HEK293 (cell line): ENCODE results near the gene FRZB.

Source experiments
- CTCF ChIA-PET: fragments of 350-600 bp; formaldehyde crosslinking; extraction: SDS; loops from one replicate; lab custom pipeline; 2021; ENCODE audit warnings: antibody characterized with exemption; lab: Yijun Ruan, JAX
- POLR2A ChIA-PET: fragments of 300-600 bp; formaldehyde crosslinking; extraction: SDS; loops from one replicate; lab custom pipeline; 2020; ENCODE audit warnings: antibody characterized with exemption, inconsistent platforms; lab: Yijun Ruan, JAX
- H3K27ac ChIP-seq: fragments of 200-500 bp; sonication (Bioruptor generic); 2 replicates; pipeline ENCODE4 v1.5.1; 2014; ENCODE audit warnings: low read depth, low read length, control low read depth, inconsistent platforms; ENCODE audit errors: extremely low read depth
- H3K36me3 ChIP-seq, 2 experiments: fragments of 200-500 bp in 1 of 2; sonication (Bioruptor generic) in 1 of 2; 1 replicate in 1 of 2; 2 replicates in 1 of 2; pipeline ENCODE4 v1.5.1; 2014 to 2017; ENCODE audit warnings: inconsistent platforms in 2 of 2, low read length in 2 of 2; ENCODE audit not compliant: control insufficient read depth in 2 of 2, insufficient read depth in 1 of 2
- H3K4me1 ChIP-seq: fragments of 200-500 bp; sonication (Bioruptor generic); 2 replicates; pipeline ENCODE4 v1.5.1; 2014; ENCODE audit warnings: mild to moderate bottlenecking, low read length, inconsistent platforms; ENCODE audit not compliant: control insufficient read depth, insufficient read depth
- H3K4me3 ChIP-seq: 2 replicates; pipeline ENCODE4 v1.5.1; 2011; ENCODE audit warnings: low read depth, mild to moderate bottlenecking, control low read depth, low read length, moderate library complexity
- H3K9me3 ChIP-seq: fragments of 200-500 bp; sonication (Bioruptor generic); 2 replicates; pipeline ENCODE4 v1.5.1; 2014; ENCODE audit warnings: low read depth, low read length, inconsistent platforms; ENCODE audit not compliant: control insufficient read depth, insufficient read depth
- BCL11B ChIP-seq: fragments of 450-650 bp; formaldehyde crosslinking; IDR thresholded peaks from 2 replicates; pipeline ENCODE4 v1.5.1; 2016; ENCODE audit warnings: low read depth, missing biosample characterization, missing genetic modification characterization
- GLIS1 ChIP-seq: fragments of 450-650 bp; formaldehyde crosslinking; IDR thresholded peaks from 2 replicates; pipeline ENCODE4 v1.5.1; 2016; ENCODE audit warnings: missing biosample characterization, missing genetic modification characterization
- KLF1 ChIP-seq: fragments of 450-650 bp; formaldehyde crosslinking; IDR thresholded peaks from 2 replicates; pipeline ENCODE4 v1.5.1; 2016; ENCODE audit warnings: missing biosample characterization, missing genetic modification characterization
- KLF8 ChIP-seq: fragments of 450-650 bp; formaldehyde crosslinking; IDR thresholded peaks from 2 replicates; pipeline ENCODE4 v1.5.1; 2016; ENCODE audit warnings: missing biosample characterization, missing genetic modification characterization
- OSR2 ChIP-seq: fragments of 450-650 bp; formaldehyde crosslinking; IDR thresholded peaks from 2 replicates; pipeline ENCODE4 v1.5.1; 2016; ENCODE audit warnings: missing biosample characterization, missing genetic modification characterization
- TCF7L2 ChIP-seq: IDR thresholded peaks from 2 replicates; pipeline ENCODE4 v1.6.1; 2011; ENCODE audit warnings: low read depth, mild to moderate bottlenecking, inconsistent platforms, low read length, moderate library complexity, borderline replicate concordance
- ZFP37 ChIP-seq: fragments of 450-650 bp; formaldehyde crosslinking; IDR thresholded peaks from 2 replicates; pipeline ENCODE4 v1.5.1; 2016; ENCODE audit warnings: missing biosample characterization, missing genetic modification characterization
- ZNF324 ChIP-seq: fragments of 450-650 bp; formaldehyde crosslinking; IDR thresholded peaks from 2 replicates; pipeline ENCODE4 v1.5.1; 2016; ENCODE audit warnings: missing biosample characterization, missing genetic modification characterization
- ZNF354C ChIP-seq: fragments of 450-650 bp; formaldehyde crosslinking; IDR thresholded peaks from 2 replicates; pipeline ENCODE4 v1.5.1; 2016; ENCODE audit warnings: missing biosample characterization, missing genetic modification characterization, low read depth, borderline replicate concordance
- TF ChIP-seq, protein P1 (sequence below): fragments of 450-650 bp; formaldehyde crosslinking; IDR thresholded peaks from 2 replicates; pipeline ENCODE4 v1.5.1; 2016; ENCODE audit warnings: missing biosample characterization, missing genetic modification characterization
- TF ChIP-seq, protein P2 (sequence below): fragments of 450-650 bp; formaldehyde crosslinking; IDR thresholded peaks from 2 replicates; pipeline ENCODE4 v1.5.1; 2016; ENCODE audit warnings: missing biosample characterization, missing genetic modification characterization, borderline replicate concordance
- TF ChIP-seq, protein P3 (sequence below): fragments of 450-650 bp; formaldehyde crosslinking; IDR thresholded peaks from 2 replicates; pipeline ENCODE4 v1.5.1; 2017; ENCODE audit warnings: missing biosample characterization, missing genetic modification characterization
- TF ChIP-seq, protein P4 (sequence below): fragments of 450-650 bp; formaldehyde crosslinking; IDR thresholded peaks from 2 replicates; pipeline ENCODE4 v1.5.1; 2016; ENCODE audit warnings: missing biosample characterization, missing genetic modification characterization
- TF ChIP-seq, protein P5 (sequence below): fragments of 450-650 bp; formaldehyde crosslinking; IDR thresholded peaks from 2 replicates; pipeline ENCODE4 v1.5.1; 2017; ENCODE audit warnings: missing biosample characterization, missing genetic modification characterization
- TF ChIP-seq, protein P6 (sequence below): fragments of 450-650 bp; formaldehyde crosslinking; IDR thresholded peaks from 2 replicates; pipeline ENCODE4 v1.5.1; 2016; ENCODE audit warnings: missing biosample characterization, missing genetic modification characterization
- TF ChIP-seq, protein P7 (sequence below): fragments of 450-650 bp; formaldehyde crosslinking; IDR thresholded peaks from 2 replicates; pipeline ENCODE4 v1.5.1; 2016; ENCODE audit warnings: missing biosample characterization, missing genetic modification characterization

The FRZB gene

DNA sequence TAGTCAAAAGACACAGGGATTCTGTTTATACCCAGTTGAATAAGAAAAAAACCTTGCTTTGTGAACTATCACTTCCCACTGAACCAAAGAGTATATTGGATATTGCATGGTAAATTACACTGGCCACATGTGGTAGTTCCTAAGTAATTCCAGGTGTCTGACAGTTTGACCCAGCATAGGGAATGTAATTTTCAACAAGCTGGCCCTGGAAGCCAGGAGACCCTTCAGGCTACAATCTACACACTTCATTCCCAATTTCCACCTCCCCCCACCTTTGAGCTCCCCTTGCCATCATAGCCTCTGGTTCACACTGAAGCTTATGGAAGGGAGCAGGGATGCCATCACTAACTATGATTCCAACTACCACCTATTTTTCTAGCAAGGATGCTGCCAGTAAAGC, 2.8 kb downstream of the FRZB start (continued):
- TF ChIP-seq, protein P1, sequence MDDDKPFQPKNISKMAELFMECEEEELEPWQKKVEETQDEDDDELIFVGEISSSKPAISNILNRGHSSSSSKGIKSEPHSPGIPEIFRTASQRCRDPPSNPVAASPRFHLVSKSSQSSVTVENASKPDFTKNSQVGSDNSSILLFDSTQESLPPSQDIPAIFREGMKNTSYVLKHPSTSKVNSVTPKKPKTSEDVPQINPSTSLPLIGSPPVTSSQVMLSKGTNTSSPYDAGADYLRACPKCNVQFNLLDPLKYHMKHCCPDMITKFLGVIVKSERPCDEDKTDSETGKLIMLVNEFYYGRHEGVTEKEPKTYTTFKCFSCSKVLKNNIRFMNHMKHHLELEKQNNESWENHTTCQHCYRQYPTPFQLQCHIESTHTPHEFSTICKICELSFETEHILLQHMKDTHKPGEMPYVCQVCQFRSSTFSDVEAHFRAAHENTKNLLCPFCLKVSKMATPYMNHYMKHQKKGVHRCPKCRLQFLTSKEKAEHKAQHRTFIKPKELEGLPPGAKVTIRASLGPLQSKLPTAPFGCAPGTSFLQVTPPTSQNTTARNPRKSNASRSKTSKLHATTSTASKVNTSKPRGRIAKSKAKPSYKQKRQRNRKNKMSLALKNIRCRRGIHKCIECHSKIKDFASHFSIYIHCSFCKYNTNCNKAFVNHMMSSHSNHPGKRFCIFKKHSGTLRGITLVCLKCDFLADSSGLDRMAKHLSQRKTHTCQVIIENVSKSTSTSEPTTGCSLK (tag by site-specific recombination) = no peak

DNA sequence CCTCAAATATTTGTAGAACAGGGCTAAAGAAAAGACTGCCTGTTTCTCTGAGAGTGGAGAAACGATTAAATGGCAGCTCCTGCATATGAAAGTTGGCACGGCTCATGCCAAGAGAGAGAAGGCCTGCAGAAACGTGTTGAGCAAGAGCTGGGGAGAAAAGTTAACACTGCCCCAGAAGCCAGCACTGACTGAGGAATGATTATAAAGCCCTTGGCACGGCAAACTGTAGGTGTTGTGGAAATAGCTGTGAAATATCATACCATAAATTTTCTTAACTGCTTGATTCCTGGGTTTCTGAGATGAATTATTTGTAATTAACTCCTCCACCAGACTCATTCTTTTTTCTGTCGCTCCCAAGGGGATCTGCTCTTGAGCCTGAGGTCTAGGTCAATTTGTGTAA, 4.3 kb downstream of the FRZB start:
- H3K36me3 ChIP-seq = no peaks in the 10 kb centered on the region
- H3K9me3 ChIP-seq = no peaks in the 10 kb centered on the region
- no peak overlapping the region for H3K4me3 ChIP-seq
- 0 out of 2 replicates have a peak, but pooled peaks have one; percentile 13 for TF ChIP-seq OSR2 (tag by site-specific recombination)
- no peak for TF ChIP-seq ZFP37 (tag by site-specific recombination)
- TF ChIP-seq KLF8 (tag by site-specific recombination) = no peak
- TF ChIP-seq, protein P2, sequence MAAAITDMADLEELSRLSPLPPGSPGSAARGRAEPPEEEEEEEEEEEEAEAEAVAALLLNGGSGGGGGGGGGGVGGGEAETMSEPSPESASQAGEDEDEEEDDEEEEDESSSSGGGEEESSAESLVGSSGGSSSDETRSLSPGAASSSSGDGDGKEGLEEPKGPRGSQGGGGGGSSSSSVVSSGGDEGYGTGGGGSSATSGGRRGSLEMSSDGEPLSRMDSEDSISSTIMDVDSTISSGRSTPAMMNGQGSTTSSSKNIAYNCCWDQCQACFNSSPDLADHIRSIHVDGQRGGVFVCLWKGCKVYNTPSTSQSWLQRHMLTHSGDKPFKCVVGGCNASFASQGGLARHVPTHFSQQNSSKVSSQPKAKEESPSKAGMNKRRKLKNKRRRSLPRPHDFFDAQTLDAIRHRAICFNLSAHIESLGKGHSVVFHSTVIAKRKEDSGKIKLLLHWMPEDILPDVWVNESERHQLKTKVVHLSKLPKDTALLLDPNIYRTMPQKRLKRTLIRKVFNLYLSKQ (tag by site-specific recombination) = no peak
- TF ChIP-seq, protein P3, sequence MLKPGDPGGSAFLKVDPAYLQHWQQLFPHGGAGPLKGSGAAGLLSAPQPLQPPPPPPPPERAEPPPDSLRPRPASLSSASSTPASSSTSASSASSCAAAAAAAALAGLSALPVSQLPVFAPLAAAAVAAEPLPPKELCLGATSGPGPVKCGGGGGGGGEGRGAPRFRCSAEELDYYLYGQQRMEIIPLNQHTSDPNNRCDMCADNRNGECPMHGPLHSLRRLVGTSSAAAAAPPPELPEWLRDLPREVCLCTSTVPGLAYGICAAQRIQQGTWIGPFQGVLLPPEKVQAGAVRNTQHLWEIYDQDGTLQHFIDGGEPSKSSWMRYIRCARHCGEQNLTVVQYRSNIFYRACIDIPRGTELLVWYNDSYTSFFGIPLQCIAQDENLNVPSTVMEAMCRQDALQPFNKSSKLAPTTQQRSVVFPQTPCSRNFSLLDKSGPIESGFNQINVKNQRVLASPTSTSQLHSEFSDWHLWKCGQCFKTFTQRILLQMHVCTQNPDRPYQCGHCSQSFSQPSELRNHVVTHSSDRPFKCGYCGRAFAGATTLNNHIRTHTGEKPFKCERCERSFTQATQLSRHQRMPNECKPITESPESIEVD = peak; percentile 59
- TF ChIP-seq, protein P4, sequence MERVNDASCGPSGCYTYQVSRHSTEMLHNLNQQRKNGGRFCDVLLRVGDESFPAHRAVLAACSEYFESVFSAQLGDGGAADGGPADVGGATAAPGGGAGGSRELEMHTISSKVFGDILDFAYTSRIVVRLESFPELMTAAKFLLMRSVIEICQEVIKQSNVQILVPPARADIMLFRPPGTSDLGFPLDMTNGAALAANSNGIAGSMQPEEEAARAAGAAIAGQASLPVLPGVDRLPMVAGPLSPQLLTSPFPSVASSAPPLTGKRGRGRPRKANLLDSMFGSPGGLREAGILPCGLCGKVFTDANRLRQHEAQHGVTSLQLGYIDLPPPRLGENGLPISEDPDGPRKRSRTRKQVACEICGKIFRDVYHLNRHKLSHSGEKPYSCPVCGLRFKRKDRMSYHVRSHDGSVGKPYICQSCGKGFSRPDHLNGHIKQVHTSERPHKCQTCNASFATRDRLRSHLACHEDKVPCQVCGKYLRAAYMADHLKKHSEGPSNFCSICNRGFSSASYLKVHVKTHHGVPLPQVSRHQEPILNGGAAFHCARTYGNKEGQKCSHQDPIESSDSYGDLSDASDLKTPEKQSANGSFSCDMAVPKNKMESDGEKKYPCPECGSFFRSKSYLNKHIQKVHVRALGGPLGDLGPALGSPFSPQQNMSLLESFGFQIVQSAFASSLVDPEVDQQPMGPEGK (tag by site-specific recombination) = no peak
- TF ChIP-seq KLF1 (tag by site-specific recombination) = no peak
- H3K27ac ChIP-seq = no peak overlapping the region
- CTCF ChIA-PET = interaction anchor here (1.2 to 2.2 kb wide), 2 partner anchors 19 to 77 kb away, joined by 3 to 6 read pairs; no protein-coding TSS in a partner anchor
- peaks cover 6% of the 10 kb centered on the region for H3K4me1 ChIP-seq
- POLR2A ChIA-PET = no interaction called here

DNA sequence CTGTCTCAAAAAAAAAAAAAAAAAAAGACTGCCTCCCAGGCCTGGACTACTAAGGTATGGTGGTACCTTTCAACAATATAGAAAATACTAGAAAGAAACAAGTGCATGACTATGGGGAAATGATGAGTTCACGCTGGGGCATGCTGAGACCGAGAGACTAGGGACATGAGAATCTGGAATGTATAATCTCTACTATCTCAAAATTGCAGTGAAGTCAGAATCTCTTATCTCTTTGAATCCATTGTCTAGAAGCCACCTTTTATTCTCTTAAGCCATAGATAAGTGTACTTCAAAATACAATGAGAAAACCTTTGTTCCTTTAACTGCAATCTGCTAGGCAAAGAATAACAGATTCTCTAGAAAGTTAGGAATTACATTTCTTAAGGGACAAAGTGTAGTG, 5.6 kb downstream of the FRZB start:
- POLR2A ChIA-PET = no interaction called here
- no peaks in the 10 kb centered on the region for H3K9me3 ChIP-seq
- no peak overlapping the region for H3K27ac ChIP-seq
- CTCF ChIA-PET = no interaction called here
- H3K36me3 ChIP-seq = no peaks in the 10 kb centered on the region
- H3K4me3 ChIP-seq = no peak overlapping the region
- H3K4me1 ChIP-seq = peaks cover 5% of the 10 kb centered on the region; the same call in 1 of the 2 replicates
- TF ChIP-seq ZNF324 (tag by site-specific recombination) (no peak), KLF1 (tag by site-specific recombination) (no peak), BCL11B (tag by site-specific recombination) (no peak), TCF7L2 (no peak), GLIS1 (tag by site-specific recombination) (no peak), ZNF354C (no peak)
- TF ChIP-seq, protein P5, sequence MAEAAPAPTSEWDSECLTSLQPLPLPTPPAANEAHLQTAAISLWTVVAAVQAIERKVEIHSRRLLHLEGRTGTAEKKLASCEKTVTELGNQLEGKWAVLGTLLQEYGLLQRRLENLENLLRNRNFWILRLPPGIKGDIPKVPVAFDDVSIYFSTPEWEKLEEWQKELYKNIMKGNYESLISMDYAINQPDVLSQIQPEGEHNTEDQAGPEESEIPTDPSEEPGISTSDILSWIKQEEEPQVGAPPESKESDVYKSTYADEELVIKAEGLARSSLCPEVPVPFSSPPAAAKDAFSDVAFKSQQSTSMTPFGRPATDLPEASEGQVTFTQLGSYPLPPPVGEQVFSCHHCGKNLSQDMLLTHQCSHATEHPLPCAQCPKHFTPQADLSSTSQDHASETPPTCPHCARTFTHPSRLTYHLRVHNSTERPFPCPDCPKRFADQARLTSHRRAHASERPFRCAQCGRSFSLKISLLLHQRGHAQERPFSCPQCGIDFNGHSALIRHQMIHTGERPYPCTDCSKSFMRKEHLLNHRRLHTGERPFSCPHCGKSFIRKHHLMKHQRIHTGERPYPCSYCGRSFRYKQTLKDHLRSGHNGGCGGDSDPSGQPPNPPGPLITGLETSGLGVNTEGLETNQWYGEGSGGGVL (tag by site-specific recombination) = no peak
- TF ChIP-seq, protein P6, sequence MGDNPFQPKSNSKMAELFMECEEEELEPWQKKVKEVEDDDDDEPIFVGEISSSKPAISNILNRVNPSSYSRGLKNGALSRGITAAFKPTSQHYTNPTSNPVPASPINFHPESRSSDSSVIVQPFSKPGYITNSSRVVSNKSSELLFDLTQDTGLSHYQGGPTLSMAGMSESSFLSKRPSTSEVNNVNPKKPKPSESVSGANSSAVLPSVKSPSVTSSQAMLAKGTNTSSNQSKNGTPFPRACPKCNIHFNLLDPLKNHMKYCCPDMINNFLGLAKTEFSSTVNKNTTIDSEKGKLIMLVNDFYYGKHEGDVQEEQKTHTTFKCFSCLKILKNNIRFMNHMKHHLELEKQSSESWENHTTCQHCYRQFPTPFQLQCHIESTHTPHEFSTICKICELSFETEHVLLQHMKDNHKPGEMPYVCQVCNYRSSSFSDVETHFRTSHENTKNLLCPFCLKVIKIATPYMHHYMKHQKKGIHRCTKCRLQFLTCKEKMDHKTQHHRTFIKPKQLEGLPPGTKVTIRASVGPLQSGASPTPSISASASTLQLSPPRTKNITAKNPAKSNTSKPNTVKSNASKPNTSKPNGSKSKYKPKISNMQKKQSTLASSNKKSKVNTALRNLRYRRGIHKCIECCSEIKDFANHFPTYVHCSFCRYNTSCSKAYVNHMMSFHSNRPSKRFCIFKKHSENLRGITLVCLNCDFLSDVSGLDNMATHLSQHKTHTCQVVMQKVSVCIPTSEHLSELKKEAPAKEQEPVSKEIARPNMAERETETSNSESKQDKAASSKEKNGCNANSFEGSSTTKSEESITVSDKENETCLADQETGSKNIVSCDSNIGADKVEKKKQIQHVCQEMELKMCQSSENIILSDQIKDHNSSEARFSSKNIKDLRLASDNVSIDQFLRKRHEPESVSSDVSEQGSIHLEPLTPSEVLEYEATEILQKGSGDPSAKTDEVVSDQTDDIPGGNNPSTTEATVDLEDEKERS (tag by site-specific recombination) = no peak
- TF ChIP-seq, protein P3 = no peak
- TF ChIP-seq, protein P7, sequence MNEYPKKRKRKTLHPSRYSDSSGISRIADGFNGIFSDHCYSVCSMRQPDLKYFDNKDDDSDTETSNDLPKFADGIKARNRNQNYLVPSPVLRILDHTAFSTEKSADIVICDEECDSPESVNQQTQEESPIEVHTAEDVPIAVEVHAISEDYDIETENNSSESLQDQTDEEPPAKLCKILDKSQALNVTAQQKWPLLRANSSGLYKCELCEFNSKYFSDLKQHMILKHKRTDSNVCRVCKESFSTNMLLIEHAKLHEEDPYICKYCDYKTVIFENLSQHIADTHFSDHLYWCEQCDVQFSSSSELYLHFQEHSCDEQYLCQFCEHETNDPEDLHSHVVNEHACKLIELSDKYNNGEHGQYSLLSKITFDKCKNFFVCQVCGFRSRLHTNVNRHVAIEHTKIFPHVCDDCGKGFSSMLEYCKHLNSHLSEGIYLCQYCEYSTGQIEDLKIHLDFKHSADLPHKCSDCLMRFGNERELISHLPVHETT (tag by site-specific recombination) = no peak
